SK-N-SH (cell line): Measurements from ENCODE around the gene ESRRG.

ENCODE experiments used
- CTCF ChIP-seq: fragments of 200-600 bp; sonication (generic); IDR thresholded peaks from 2 replicates; pipeline ENCODE4 v1.6.1; 2017; ENCODE audit warnings: antibody characterized with exemption, mild to moderate bottlenecking, moderate library complexity
- MAX ChIP-seq: IDR thresholded peaks from 2 replicates; pipeline ENCODE4 v1.4.0; 2012; ENCODE audit warnings: low read depth
- NFIC ChIP-seq: IDR thresholded peaks from 2 replicates; pipeline ENCODE4 v1.4.0; 2012; ENCODE audit warnings: borderline replicate concordance
- POLR2AphosphoS5 ChIP-seq: IDR thresholded peaks from 2 replicates; pipeline ENCODE4 v1.6.1; 2012; ENCODE audit warnings: low read depth, low read length
- RFX5 ChIP-seq: IDR thresholded peaks from 2 replicates; pipeline ENCODE4 v1.6.1; 2012; ENCODE audit warnings: mild to moderate bottlenecking, improper control_type of control experiment, low read length
- SMC3 ChIP-seq: IDR thresholded peaks from 2 replicates; pipeline ENCODE4 v1.6.1; 2012; ENCODE audit warnings: low read depth, low read length, improper control_type of control experiment
- TAF1 ChIP-seq: IDR thresholded peaks from 2 replicates; pipeline ENCODE4 v1.6.1; 2012; ENCODE audit warnings: low read depth, mild to moderate bottlenecking, low read length, moderate library complexity, borderline replicate concordance
- TEAD4 ChIP-seq: IDR thresholded peaks from 2 replicates; pipeline ENCODE4 v1.4.0; 2012; ENCODE audit warnings: mild to moderate bottlenecking, borderline replicate concordance; ENCODE audit not compliant: insufficient read depth
- YY1 ChIP-seq: IDR thresholded peaks from 2 replicates; pipeline ENCODE4 v1.4.0; 2012; ENCODE audit warnings: low read depth, mild to moderate bottlenecking
- ZBTB33 ChIP-seq: IDR thresholded peaks from 2 replicates; pipeline ENCODE4 v1.4.0; 2012; ENCODE audit warnings: low read depth, borderline replicate concordance

GRCh38 chr1:216518844-216519627 lies 204.2 kb downstream of the ESRRG start:
- no peak for TF ChIP-seq POLR2AphosphoS5
- no peak for TF ChIP-seq RFX5
- TF ChIP-seq CTCF, result no peak
- TF ChIP-seq SMC3, result no peak
- TF ChIP-seq MAX, result no peak
- TF ChIP-seq TEAD4, result no peak; the same call in 1 of the 2 replicates
- TF ChIP-seq YY1, result no peak
- no peak for TF ChIP-seq ZBTB33
- no peak for TF ChIP-seq TAF1
- no peak for TF ChIP-seq NFIC
